GM23338 (cell line): Measurements from ENCODE around the gene DTNBP1. TPM values are rescaled to one million over a fixed set of nuclear protein-coding genes. Genes with fewer than 3 reads are reported as not detected.

ENCODE experiments used
- ATAC-seq: fragments of 200-7000 bp; cut with Tn5 transposase; 3 replicates; pipeline ENCODE4 v1.9.1; 2020
- DNase-seq: peaks from one replicate; pipeline ENCODE4 v3.0.0-alpha.2; 2015; ENCODE audit warnings: low spot score
- H2AFZ ChIP-seq: fragments of 200-600 bp; sonication (generic); 2 replicates; pipeline ENCODE4 v1.8.0; 2016; ENCODE audit warnings: antibody characterized with exemption, mild to moderate bottlenecking, moderate library complexity
- H3F3A ChIP-seq: fragments of 200-600 bp; sonication (generic); replicated peaks from 2 replicates; pipeline ENCODE4 v1.8.0; 2017; ENCODE audit warnings: antibody characterized with exemption, mixed run types, low read depth
- H3K27ac ChIP-seq: fragments of 200-600 bp; sonication (generic); 2 replicates; pipeline ENCODE4 v1.6.1; 2016; ENCODE audit warnings: low read depth
- H3K27me3 ChIP-seq: fragments of 200-600 bp; sonication (generic); 2 replicates; pipeline ENCODE4 v1.8.0; 2016; ENCODE audit warnings: mild to moderate bottlenecking, mixed run types, moderate library complexity; ENCODE audit not compliant: insufficient read depth
- H3K36me3 ChIP-seq: fragments of 200-600 bp; sonication (generic); 2 replicates; pipeline ENCODE4 v1.8.0; 2016; ENCODE audit warnings: mild to moderate bottlenecking; ENCODE audit not compliant: insufficient read depth
- H3K4me1 ChIP-seq: fragments of 200-600 bp; sonication (generic); 2 replicates; pipeline ENCODE4 v1.8.0; 2016; ENCODE audit warnings: mild to moderate bottlenecking, moderate library complexity; ENCODE audit not compliant: insufficient read depth
- H3K4me2 ChIP-seq: fragments of 200-600 bp; sonication (generic); 2 replicates; pipeline ENCODE4 v1.7.1; 2017; ENCODE audit warnings: mixed run types
- H3K4me3 ChIP-seq: fragments of 200-600 bp; sonication (generic); 2 replicates; pipeline ENCODE4 v1.6.1; 2016; ENCODE audit warnings: mixed run types
- H3K79me2 ChIP-seq: fragments of 200-600 bp; sonication (generic); replicated peaks from 2 replicates; pipeline ENCODE4 v1.8.0; 2017; ENCODE audit warnings: mild to moderate bottlenecking; ENCODE audit not compliant: insufficient read depth
- H3K9me2 ChIP-seq: fragments of 200-600 bp; sonication (generic); 2 replicates; pipeline ENCODE4 v1.8.0; 2017; ENCODE audit not compliant: insufficient read depth
- H4K20me1 ChIP-seq: fragments of 200-600 bp; sonication (generic); replicated peaks from 2 replicates; pipeline ENCODE4 v1.8.0; 2017; ENCODE audit warnings: mild to moderate bottlenecking; ENCODE audit not compliant: insufficient read depth
- H3K27ac Mint-ChIP-seq: 2 replicates; pipeline ENCODE4 v1.8.0; 2020; ENCODE audit warnings: inconsistent platforms, mild to moderate bottlenecking, moderate library complexity, mixed read lengths
- H3K27me3 Mint-ChIP-seq: 3 replicates; pipeline ENCODE4 v1.8.0; 2022; ENCODE audit warnings: low read depth, mild to moderate bottlenecking, moderate library complexity, mixed read lengths, inconsistent platforms; ENCODE audit not compliant: insufficient read depth, poor library complexity
- H3K36me3 Mint-ChIP-seq: 3 replicates; pipeline ENCODE4 v1.8.0; 2021; ENCODE audit warnings: low read depth, mild to moderate bottlenecking, inconsistent platforms, moderate library complexity, mixed read lengths
- H3K4me1 Mint-ChIP-seq: 3 replicates; pipeline ENCODE4 v1.8.0; 2020; ENCODE audit warnings: mild to moderate bottlenecking, inconsistent platforms, mixed read lengths
- H3K4me3 Mint-ChIP-seq: 3 replicates; pipeline ENCODE4 v1.8.0; 2021; ENCODE audit warnings: moderate library complexity, mild to moderate bottlenecking, inconsistent platforms, mixed read lengths
- H3K9me3 Mint-ChIP-seq: 3 replicates; pipeline ENCODE4 v1.8.0; 2020; ENCODE audit warnings: moderate library complexity, mild to moderate bottlenecking, inconsistent platforms, mixed read lengths
- CTCF ChIP-seq, 2 experiments: fragments of 200-600 bp in 1 of 2; sonication (generic) in 1 of 2; conservative IDR thresholded peaks; 2 replicates each; pipeline versions ENCODE4 v1.5.1 to v1.6.1; 2016 to 2017; ENCODE audit warnings: antibody characterized with exemption in 2 of 2, low read depth in 2 of 2, mild to moderate bottlenecking in 2 of 2, moderate library complexity in 1 of 2
- ETS1 ChIP-seq: IDR thresholded peaks from 2 replicates; pipeline ENCODE4 v1.6.1; 2016; ENCODE audit warnings: antibody characterized with exemption
- EZH2 ChIP-seq: fragments of 200-600 bp; sonication (generic); IDR thresholded peaks from one replicate; pipeline ENCODE4 v1.8.0; 2017; ENCODE audit warnings: antibody characterized with exemption, mild to moderate bottlenecking, low read depth; ENCODE audit not compliant: unreplicated experiment
- JUNB ChIP-seq: IDR thresholded peaks from one replicate; pipeline ENCODE4 v1.6.1; 2016; ENCODE audit warnings: antibody characterized with exemption; ENCODE audit not compliant: unreplicated experiment
- POLR2AphosphoS5 ChIP-seq: IDR thresholded peaks from 2 replicates; pipeline ENCODE4 v1.6.1; 2016; ENCODE audit warnings: antibody characterized with exemption, low read depth
- STAT1 ChIP-seq: IDR thresholded peaks from one replicate; pipeline ENCODE4 v1.6.1; 2016; ENCODE audit warnings: antibody characterized with exemption; ENCODE audit not compliant: unreplicated experiment
- ZNF114 ChIP-seq: fragments of 250-450 bp; sonication (Bioruptor Pico); IDR thresholded peaks from 2 replicates; pipeline ENCODE4 v1.5.0; 2020; ENCODE audit warnings: mild to moderate bottlenecking, moderate library complexity
- polyA plus RNA-seq: library from polyadenylated mRNA; unstranded; fragments of >200 nt; fragmentation: Nextera tagmentation; extraction: Ambion mirVana; gene quantifications from 2 replicates; pipeline ENCODE4 v1.2.1, GENCODE V29; 2016
- total RNA-seq: library from RNA; depleted of rRNA; stranded (reverse); fragments of >200 nt; shearing (Covaris generic); gene quantifications from 2 replicates; pipeline ENCODE4 v1.2.3, GENCODE V29; 2014

DTNBP1 gene
- total and polyA plus RNA-seq, 2 experiments from 2014 or later: 12.1 to 20.1 TPM

GRCh38 chr6:15550546-15551123 is 112.2 kb downstream of the DTNBP1 start:
- no peak overlapping the region for H2AFZ ChIP-seq
- peaks cover 61% of the 10 kb centered on the region for H3K4me1 Mint-ChIP-seq
- no peaks in the 10 kb centered on the region for H3F3A ChIP-seq
- H4K20me1 ChIP-seq: no peaks in the 10 kb centered on the region
- peaks cover 3% of the 10 kb centered on the region; the same call in 1 of the 2 replicates for H3K9me2 ChIP-seq
- no peak overlapping the region for H3K27ac ChIP-seq
- no peak; the same call in 2 of the 3 replicates for ATAC-seq
- H3K27me3 ChIP-seq: no peaks in the 10 kb centered on the region
- no peak for TF ChIP-seq STAT1
- TF ChIP-seq CTCF (conservative IDR thresholded peaks at IDR 0.05; ENCODE audit: low read depth in 2 of 2): 0 out of 4 replicates have a peak, but pooled peaks of 1 of the 2 experiments have one; percentile 1
- H3K27ac Mint-ChIP-seq: no peak overlapping the region
- H3K4me3 ChIP-seq: no peak overlapping the region
- no peaks in the 10 kb centered on the region for H3K36me3 Mint-ChIP-seq
- H3K9me3 Mint-ChIP-seq: no peaks in the 10 kb centered on the region; the same call in 2 of the 3 replicates
- H3K79me2 ChIP-seq: no peaks in the 10 kb centered on the region
- H3K4me2 ChIP-seq: no peak overlapping the region
- H3K4me1 ChIP-seq: peaks cover 59% of the 10 kb centered on the region
- no peaks in the 10 kb centered on the region for H3K36me3 ChIP-seq
- DNase-seq: no peak
- H3K27me3 Mint-ChIP-seq: peaks cover 6% of the 10 kb centered on the region
- H3K4me3 Mint-ChIP-seq: no peak overlapping the region

- no peaks in the 10 kb centered on the region for H3K27me3 ChIP-seq
- H3K4me3 ChIP-seq: no peak overlapping the region
- H3K4me2 ChIP-seq: peak overlapping the region; percentile 50; the same call in 1 of the 2 replicates
- H3K36me3 Mint-ChIP-seq: 0 out of 3 replicates have a peak, but pooled peaks cover 5% of the 10 kb centered on the region
- DNase-seq: no peak
- no peaks in the 10 kb centered on the region for H3K9me2 ChIP-seq
- no peak overlapping the region for H2AFZ ChIP-seq
- no peak for ATAC-seq
- H3K36me3 ChIP-seq: no peaks in the 10 kb centered on the region
- H3K79me2 ChIP-seq: no peaks in the 10 kb centered on the region
- no peak overlapping the region for H3K27ac Mint-ChIP-seq
- no peaks in the 10 kb centered on the region for H3F3A ChIP-seq
- peaks cover 6% of the 10 kb centered on the region for H3K27me3 Mint-ChIP-seq
- peaks cover 1% of the 10 kb centered on the region; the same call in 1 of the 3 replicates for H3K9me3 Mint-ChIP-seq
- TF ChIP-seq ZNF114 (CRISPR knock-in tag) (no peak), JUNB (no peak), EZH2 (no peak), POLR2AphosphoS5 (no peak), CTCF (conservative IDR thresholded peaks at IDR 0.05; ENCODE audit: low read depth in 2 of 2) (no peak), ETS1 (no peak)
- H3K27ac ChIP-seq: no peak overlapping the region
- H3K4me3 Mint-ChIP-seq: no peak overlapping the region
- H3K4me1 Mint-ChIP-seq: peaks cover 48% of the 10 kb centered on the region
- H4K20me1 ChIP-seq: no peaks in the 10 kb centered on the region
- peaks cover 46% of the 10 kb centered on the region for H3K4me1 ChIP-seq
Measured at GRCh38 chr6:15549371-15549770, 113.5 kb downstream of the DTNBP1 start.
